GM21528 (cell line): ENCODE results near the gene GMDS.

Source experiments
- ATAC-seq: cut with Tn5 transposase; IDR thresholded peaks from one replicate; pipeline ENCODE4 v1.9.1; 2021; ENCODE audit warnings: mild to moderate bottlenecking, moderate library complexity; ENCODE audit not compliant: unreplicated experiment, low FRiP score

The GMDS gene

GRCh38 chr6:1737463-1738311, 507.7 kb downstream of the GMDS start:
- no peak for ATAC-seq

GRCh38 chr6:1736346-1737105, 508.9 kb downstream of the GMDS start:
- ATAC-seq: no peak

GRCh38 chr6:1735239-1735803, 510.1 kb downstream of the GMDS start:
- no peak for ATAC-seq

GRCh38 chr6:1730882-1731281, 514.5 kb downstream of the GMDS start:
- no peak for ATAC-seq

- ATAC-seq: no peak
Observed at GRCh38 chr6:1729750-1730140, 515.7 kb downstream of the GMDS start.

GRCh38 chr6:1729133-1729749, 516.2 kb downstream of the GMDS start:
- no peak for ATAC-seq

GRCh38 chr6:1726341-1726768, 519.0 kb downstream of the GMDS start:
- no peak for ATAC-seq

GRCh38 chr6:1724616-1725015, 520.8 kb downstream of the GMDS start:
- no peak for ATAC-seq

- no peak for ATAC-seq
Observed at GRCh38 chr6:1724124-1724523, 521.3 kb downstream of the GMDS start.

GRCh38 chr6:1722801-1723200, 522.6 kb downstream of the GMDS start:
- no peak for ATAC-seq

GRCh38 chr6:1720620-1721322, 524.6 kb downstream of the GMDS start:
- no peak for ATAC-seq

GRCh38 chr6:1719922-1720321, 525.5 kb downstream of the GMDS start:
- ATAC-seq: no peak

- ATAC-seq: no peak
Observed at GRCh38 chr6:1716868-1717267, 528.5 kb downstream of the GMDS start.

GRCh38 chr6:1716396-1716795, 529.0 kb downstream of the GMDS start:
- ATAC-seq: no peak

GRCh38 chr6:1715336-1715735, 530.1 kb downstream of the GMDS start:
- no peak for ATAC-seq

GRCh38 chr6:1714654-1715053, 530.8 kb downstream of the GMDS start:
- no peak for ATAC-seq

- no peak for ATAC-seq
Observed at GRCh38 chr6:1713016-1713600, 532.3 kb downstream of the GMDS start.

GRCh38 chr6:1712451-1712850, 533.0 kb downstream of the GMDS start:
- ATAC-seq: no peak

GRCh38 chr6:1711136-1711535, 534.3 kb downstream of the GMDS start:
- ATAC-seq: no peak

GRCh38 chr6:1709234-1709641, 536.2 kb downstream of the GMDS start:
- no peak for ATAC-seq
